Bone marrow (tissue), 2 donors: ENCODE results near the gene SLC38A10.

Experiments used
- DNase-seq, 2 donors: peaks; one replicate each; lab custom pipeline; 2025; lab: John Stamatoyannopoulos, UW

The SLC38A10 gene

GRCh38 chr17:81254955-81255717 is 40.0 kb downstream of the SLC38A10 start:
- DNase-seq: peak in 1 of 2 donors; percentile 23

- peak; percentile 8 to 28 for DNase-seq
Measured at GRCh38 chr17:81253358-81254131, 41.6 kb downstream of the SLC38A10 start.

GRCh38 chr17:81252987-81253329 is 42.1 kb downstream of the SLC38A10 start:
- no peak for DNase-seq

GRCh38 chr17:81252326-81252986 is 42.7 kb downstream of the SLC38A10 start:
- DNase-seq: no peak

- DNase-seq: no peak
Measured at GRCh38 chr17:81251709-81252301, 43.3 kb downstream of the SLC38A10 start.

- no peak for DNase-seq
Measured at GRCh38 chr17:81251094-81251708, 43.9 kb downstream of the SLC38A10 start.

GRCh38 chr17:81250286-81251093 is 44.6 kb downstream of the SLC38A10 start:
- no peak for DNase-seq

- peak in 1 of 2 donors; percentile 7 for DNase-seq
Measured at GRCh38 chr17:81249223-81250040, 45.7 kb downstream of the SLC38A10 start.

GRCh38 chr17:81248649-81249048 is 46.5 kb downstream of the SLC38A10 start:
- no peak for DNase-seq

GRCh38 chr17:81247339-81247990 is 47.6 kb downstream of the SLC38A10 start:
- DNase-seq: no peak

- DNase-seq: no peak
Measured at GRCh38 chr17:81246679-81247338, 48.3 kb downstream of the SLC38A10 start.

- no peak for DNase-seq
Measured at GRCh38 chr17:81246343-81246670, 48.8 kb downstream of the SLC38A10 start.

- DNase-seq: no peak
Measured at GRCh38 chr17:81245665-81246342, 49.3 kb downstream of the SLC38A10 start.

GRCh38 chr17:81245024-81245664 is 50.0 kb downstream of the SLC38A10 start:
- no peak for DNase-seq

- no peak for DNase-seq
Measured at GRCh38 chr17:81244358-81245023, 50.6 kb downstream of the SLC38A10 start.

GRCh38 chr17:81243333-81243664 is 51.8 kb downstream of the SLC38A10 start:
- no peak for DNase-seq

- DNase-seq: no peak
Measured at GRCh38 chr17:81242421-81243332, 52.4 kb downstream of the SLC38A10 start.
